GM12891 (cell line): ENCODE measurements around the gene METAP1D.

ENCODE experiments used
- PAX5 ChIP-seq: IDR thresholded peaks from 2 replicates; pipeline ENCODE4 v1.6.1; 2011; ENCODE audit warnings: low read length, moderate library complexity, mild to moderate bottlenecking; ENCODE audit not compliant: insufficient read depth, severe bottlenecking
- POLR2A ChIP-seq: IDR thresholded peaks from 2 replicates; pipeline ENCODE4 v1.6.1; 2011; ENCODE audit warnings: low read depth, low read length, control low read depth
- POLR2AphosphoS5 ChIP-seq: IDR thresholded peaks from 2 replicates; pipeline ENCODE4 v1.6.1; 2011; ENCODE audit warnings: low read depth, low read length, control low read depth
- POU2F2 ChIP-seq: IDR thresholded peaks from 2 replicates; pipeline ENCODE4 v1.6.1; 2011; ENCODE audit warnings: low read depth, mild to moderate bottlenecking, control low read depth, low read length, moderate library complexity
- SPI1 ChIP-seq: IDR thresholded peaks from 2 replicates; pipeline ENCODE4 v1.6.1; 2011; ENCODE audit warnings: low read depth, low read length, control low read depth
- TAF1 ChIP-seq: IDR thresholded peaks from 2 replicates; pipeline ENCODE4 v1.6.1; 2011; ENCODE audit warnings: low read depth, low read length, control low read depth

GRCh38 chr2:171957061-171957460, 42.7 kb upstream of the METAP1D start:
- TF ChIP-seq POLR2A (no peak), POLR2AphosphoS5 (no peak), TAF1 (no peak), SPI1 (no peak), PAX5 (no peak), POU2F2 (no peak)
